Measurements from ENCODE around the gene TEX22. TPM values are rescaled to one million over a fixed set of nuclear protein-coding genes. Genes with fewer than 3 reads are reported as not detected.

TEX22 gene
- total and polyA plus RNA-seq, 2 experiments from 2014 or later = 0.21 TPM

GRCh38 chr14:105420974-105421674, 22.8 kb downstream of the TEX22 start:
- Mint-ChIP-seq H3K4me1 (peaks cover 17% of the 10 kb centered on the region), H3K27ac (peak overlapping the region; percentile 96), H3K27me3 (ENCODE audit: insufficient read depth, low read depth, poor library complexity) (peaks cover 19% of the 10 kb centered on the region), H3K4me3 (peak overlapping the region; percentile 94), H3K36me3 (ENCODE audit: low read depth) (peaks cover 21% of the 10 kb centered on the region; the same call in 2 of the 3 replicates), H3K9me3 (no peaks in the 10 kb centered on the region; the same call in 2 of the 3 replicates)
- H2AFZ ChIP-seq = no peak overlapping the region
- H3K4me1 ChIP-seq (ENCODE audit: insufficient read depth) = peaks cover 18% of the 10 kb centered on the region
- peaks cover 32% of the 10 kb centered on the region for H4K20me1 ChIP-seq (replicated peaks; ENCODE audit: insufficient read depth)
- no peaks in the 10 kb centered on the region for H3F3A ChIP-seq (replicated peaks; ENCODE audit: low read depth)
- no peaks in the 10 kb centered on the region for H3K36me3 ChIP-seq (ENCODE audit: insufficient read depth)
- peak overlapping the region; percentile 86 for H3K4me3 ChIP-seq
- peak overlapping the region; percentile 92 for H3K4me2 ChIP-seq
- H3K9me2 ChIP-seq (ENCODE audit: insufficient read depth) = no peaks in the 10 kb centered on the region
- no peaks in the 10 kb centered on the region for H3K27me3 ChIP-seq (ENCODE audit: insufficient read depth)
- ATAC-seq (peak; percentile 9), DNase-seq (ENCODE audit: low spot score) (no peak)
- H3K79me2 ChIP-seq (replicated peaks; ENCODE audit: insufficient read depth) = peaks cover 61% of the 10 kb centered on the region
- TF ChIP-seq ZNF114 (CRISPR knock-in tag; IDR thresholded peaks at IDR 0.05) (no peak), EZH2phosphoT487 (IDR thresholded peaks at IDR 0.05; ENCODE audit: unreplicated experiment) (no peak), POLR2AphosphoS5 (IDR thresholded peaks at IDR 0.05; ENCODE audit: low read depth) (no peak), CREB1 (CRISPR knock-in tag; IDR thresholded peaks at IDR 0.05; ENCODE audit: low read depth) (no peak), ZNF331 (CRISPR knock-in tag; IDR thresholded peaks at IDR 0.05; ENCODE audit: low read depth) (no peak), STAT1 (IDR thresholded peaks at IDR 0.05; ENCODE audit: unreplicated experiment) (no peak), JUNB (IDR thresholded peaks at IDR 0.05; ENCODE audit: unreplicated experiment) (no peak), REST (IDR thresholded peaks at IDR 0.05; ENCODE audit: unreplicated experiment) (no peak), EZH2 (IDR thresholded peaks at IDR 0.05; ENCODE audit: low read depth, unreplicated experiment) (no peak), NANOG (IDR thresholded peaks at IDR 0.05; ENCODE audit: borderline replicate concordance) (no peak)
- TF ChIP-seq, protein P1, sequence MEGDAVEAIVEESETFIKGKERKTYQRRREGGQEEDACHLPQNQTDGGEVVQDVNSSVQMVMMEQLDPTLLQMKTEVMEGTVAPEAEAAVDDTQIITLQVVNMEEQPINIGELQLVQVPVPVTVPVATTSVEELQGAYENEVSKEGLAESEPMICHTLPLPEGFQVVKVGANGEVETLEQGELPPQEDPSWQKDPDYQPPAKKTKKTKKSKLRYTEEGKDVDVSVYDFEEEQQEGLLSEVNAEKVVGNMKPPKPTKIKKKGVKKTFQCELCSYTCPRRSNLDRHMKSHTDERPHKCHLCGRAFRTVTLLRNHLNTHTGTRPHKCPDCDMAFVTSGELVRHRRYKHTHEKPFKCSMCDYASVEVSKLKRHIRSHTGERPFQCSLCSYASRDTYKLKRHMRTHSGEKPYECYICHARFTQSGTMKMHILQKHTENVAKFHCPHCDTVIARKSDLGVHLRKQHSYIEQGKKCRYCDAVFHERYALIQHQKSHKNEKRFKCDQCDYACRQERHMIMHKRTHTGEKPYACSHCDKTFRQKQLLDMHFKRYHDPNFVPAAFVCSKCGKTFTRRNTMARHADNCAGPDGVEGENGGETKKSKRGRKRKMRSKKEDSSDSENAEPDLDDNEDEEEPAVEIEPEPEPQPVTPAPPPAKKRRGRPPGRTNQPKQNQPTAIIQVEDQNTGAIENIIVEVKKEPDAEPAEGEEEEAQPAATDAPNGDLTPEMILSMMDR (conservative IDR thresholded peaks at IDR 0.05; ENCODE audit: low read depth in 2 of 2) = no peak
- TF ChIP-seq, protein P2, sequence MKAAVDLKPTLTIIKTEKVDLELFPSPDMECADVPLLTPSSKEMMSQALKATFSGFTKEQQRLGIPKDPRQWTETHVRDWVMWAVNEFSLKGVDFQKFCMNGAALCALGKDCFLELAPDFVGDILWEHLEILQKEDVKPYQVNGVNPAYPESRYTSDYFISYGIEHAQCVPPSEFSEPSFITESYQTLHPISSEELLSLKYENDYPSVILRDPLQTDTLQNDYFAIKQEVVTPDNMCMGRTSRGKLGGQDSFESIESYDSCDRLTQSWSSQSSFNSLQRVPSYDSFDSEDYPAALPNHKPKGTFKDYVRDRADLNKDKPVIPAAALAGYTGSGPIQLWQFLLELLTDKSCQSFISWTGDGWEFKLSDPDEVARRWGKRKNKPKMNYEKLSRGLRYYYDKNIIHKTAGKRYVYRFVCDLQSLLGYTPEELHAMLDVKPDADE (IDR thresholded peaks at IDR 0.05) = no peak
- TF ChIP-seq, protein P3, sequence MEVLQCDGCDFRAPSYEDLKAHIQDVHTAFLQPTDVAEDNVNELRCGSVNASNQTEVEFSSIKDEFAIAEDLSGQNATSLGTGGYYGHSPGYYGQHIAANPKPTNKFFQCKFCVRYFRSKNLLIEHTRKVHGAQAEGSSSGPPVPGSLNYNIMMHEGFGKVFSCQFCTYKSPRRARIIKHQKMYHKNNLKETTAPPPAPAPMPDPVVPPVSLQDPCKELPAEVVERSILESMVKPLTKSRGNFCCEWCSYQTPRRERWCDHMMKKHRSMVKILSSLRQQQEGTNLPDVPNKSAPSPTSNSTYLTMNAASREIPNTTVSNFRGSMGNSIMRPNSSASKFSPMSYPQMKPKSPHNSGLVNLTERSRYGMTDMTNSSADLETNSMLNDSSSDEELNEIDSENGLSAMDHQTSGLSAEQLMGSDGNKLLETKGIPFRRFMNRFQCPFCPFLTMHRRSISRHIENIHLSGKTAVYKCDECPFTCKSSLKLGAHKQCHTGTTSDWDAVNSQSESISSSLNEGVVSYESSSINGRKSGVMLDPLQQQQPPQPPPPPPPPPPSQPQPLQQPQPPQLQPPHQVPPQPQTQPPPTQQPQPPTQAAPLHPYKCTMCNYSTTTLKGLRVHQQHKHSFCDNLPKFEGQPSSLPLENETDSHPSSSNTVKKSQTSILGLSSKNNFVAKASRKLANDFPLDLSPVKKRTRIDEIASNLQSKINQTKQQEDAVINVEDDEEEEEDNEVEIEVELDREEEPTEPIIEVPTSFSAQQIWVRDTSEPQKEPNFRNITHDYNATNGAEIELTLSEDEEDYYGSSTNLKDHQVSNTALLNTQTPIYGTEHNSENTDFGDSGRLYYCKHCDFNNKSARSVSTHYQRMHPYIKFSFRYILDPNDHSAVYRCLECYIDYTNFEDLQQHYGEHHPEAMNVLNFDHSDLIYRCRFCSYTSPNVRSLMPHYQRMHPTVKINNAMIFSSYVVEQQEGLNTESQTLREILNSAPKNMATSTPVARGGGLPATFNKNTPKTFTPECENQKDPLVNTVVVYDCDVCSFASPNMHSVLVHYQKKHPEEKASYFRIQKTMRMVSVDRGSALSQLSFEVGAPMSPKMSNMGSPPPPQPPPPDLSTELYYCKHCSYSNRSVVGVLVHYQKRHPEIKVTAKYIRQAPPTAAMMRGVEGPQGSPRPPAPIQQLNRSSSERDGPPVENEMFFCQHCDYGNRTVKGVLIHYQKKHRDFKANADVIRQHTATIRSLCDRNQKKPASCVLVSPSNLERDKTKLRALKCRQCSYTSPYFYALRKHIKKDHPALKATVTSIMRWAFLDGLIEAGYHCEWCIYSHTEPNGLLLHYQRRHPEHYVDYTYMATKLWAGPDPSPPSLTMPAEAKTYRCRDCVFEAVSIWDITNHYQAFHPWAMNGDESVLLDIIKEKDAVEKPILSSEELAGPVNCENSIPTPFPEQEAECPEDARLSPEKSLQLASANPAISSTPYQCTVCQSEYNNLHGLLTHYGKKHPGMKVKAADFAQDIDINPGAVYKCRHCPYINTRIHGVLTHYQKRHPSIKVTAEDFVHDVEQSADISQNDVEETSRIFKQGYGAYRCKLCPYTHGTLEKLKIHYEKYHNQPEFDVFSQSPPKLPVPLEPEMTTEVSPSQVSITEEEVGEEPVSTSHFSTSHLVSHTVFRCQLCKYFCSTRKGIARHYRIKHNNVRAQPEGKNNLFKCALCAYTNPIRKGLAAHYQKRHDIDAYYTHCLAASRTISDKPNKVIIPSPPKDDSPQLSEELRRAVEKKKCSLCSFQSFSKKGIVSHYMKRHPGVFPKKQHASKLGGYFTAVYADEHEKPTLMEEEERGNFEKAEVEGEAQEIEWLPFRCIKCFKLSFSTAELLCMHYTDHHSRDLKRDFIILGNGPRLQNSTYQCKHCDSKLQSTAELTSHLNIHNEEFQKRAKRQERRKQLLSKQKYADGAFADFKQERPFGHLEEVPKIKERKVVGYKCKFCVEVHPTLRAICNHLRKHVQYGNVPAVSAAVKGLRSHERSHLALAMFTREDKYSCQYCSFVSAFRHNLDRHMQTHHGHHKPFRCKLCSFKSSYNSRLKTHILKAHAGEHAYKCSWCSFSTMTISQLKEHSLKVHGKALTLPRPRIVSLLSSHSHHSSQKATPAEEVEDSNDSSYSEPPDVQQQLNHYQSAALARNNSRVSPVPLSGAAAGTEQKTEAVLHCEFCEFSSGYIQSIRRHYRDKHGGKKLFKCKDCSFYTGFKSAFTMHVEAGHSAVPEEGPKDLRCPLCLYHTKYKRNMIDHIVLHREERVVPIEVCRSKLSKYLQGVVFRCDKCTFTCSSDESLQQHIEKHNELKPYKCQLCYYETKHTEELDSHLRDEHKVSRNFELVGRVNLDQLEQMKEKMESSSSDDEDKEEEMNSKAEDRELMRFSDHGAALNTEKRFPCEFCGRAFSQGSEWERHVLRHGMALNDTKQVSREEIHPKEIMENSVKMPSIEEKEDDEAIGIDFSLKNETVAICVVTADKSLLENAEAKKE (CRISPR knock-in tag; IDR thresholded peaks at IDR 0.05) = no peak
- H3K27ac ChIP-seq (ENCODE audit: low read depth) = no peak overlapping the region
